ENCODE data around the gene IRS1. TPM values are rescaled to one million over a fixed set of nuclear protein-coding genes. Genes with fewer than 3 reads are reported as not detected.

Gene IRS1
- total RNA-seq, 1 donor from 2014 or later, result 11.8 TPM

GRCh38 chr2:226791487-226792081 is 8.0 kb downstream of the IRS1 start:
- DNase-seq (ENCODE audit: low spot score in 2 of 2) (peak; percentile 99), FAIRE-seq (no peak)

- DNase-seq (ENCODE audit: low spot score in 2 of 2) (peak in 1 of 2 donors; percentile 65), FAIRE-seq (no peak)
Measured at GRCh38 chr2:226791056-226791486, 8.5 kb downstream of the IRS1 start.

GRCh38 chr2:226790431-226790830 is 9.2 kb downstream of the IRS1 start:
- FAIRE-seq, result no peak
- no peak for DNase-seq (ENCODE audit: low spot score in 2 of 2)

GRCh38 chr2:226790011-226790410 is 9.6 kb downstream of the IRS1 start:
- FAIRE-seq (no peak), DNase-seq (ENCODE audit: low spot score in 2 of 2) (no peak)

- no peak for DNase-seq (ENCODE audit: low spot score in 2 of 2)
- no peak for FAIRE-seq
Measured at GRCh38 chr2:226788881-226789490, 10.6 kb downstream of the IRS1 start.

- no peak for FAIRE-seq
- DNase-seq (ENCODE audit: low spot score in 2 of 2), result no peak
Measured at GRCh38 chr2:226788064-226788463, 11.6 kb downstream of the IRS1 start.

- DNase-seq (ENCODE audit: low spot score in 2 of 2) (no peak), FAIRE-seq (no peak)
Measured at GRCh38 chr2:226783885-226784284, 15.7 kb downstream of the IRS1 start.

GRCh38 chr2:226782092-226782713 is 17.4 kb downstream of the IRS1 start:
- DNase-seq (ENCODE audit: low spot score in 2 of 2), result no peak
- FAIRE-seq, result no peak

- DNase-seq (ENCODE audit: low spot score in 2 of 2) (no peak), FAIRE-seq (no peak)
Measured at GRCh38 chr2:226780431-226780830, 19.2 kb downstream of the IRS1 start.

- DNase-seq (ENCODE audit: low spot score in 2 of 2), result no peak
- FAIRE-seq, result no peak
Measured at GRCh38 chr2:226777611-226778010, 22.0 kb downstream of the IRS1 start.

- FAIRE-seq (no peak), DNase-seq (ENCODE audit: low spot score in 2 of 2) (no peak)
Measured at GRCh38 chr2:226776104-226776503, 23.5 kb downstream of the IRS1 start.

- no peak for FAIRE-seq
Measured at GRCh38 chr2:226775032-226775509, 24.5 kb downstream of the IRS1 start.

GRCh38 chr2:226773291-226773690 is 26.3 kb downstream of the IRS1 start:
- no peak for FAIRE-seq
- no peak for DNase-seq (ENCODE audit: low spot score in 2 of 2)

More at GRCh38 chr2:226775032-226775509, 24.5 kb downstream of the IRS1 start:
- DNase-seq (ENCODE audit: low spot score in 2 of 2), result no peak

GRCh38 chr2:226772389-226773179 is 27.0 kb downstream of the IRS1 start:
- FAIRE-seq, result no peak
- no peak for DNase-seq (ENCODE audit: low spot score in 2 of 2)

- no peak for DNase-seq (ENCODE audit: low spot score in 2 of 2)
- FAIRE-seq, result no peak
Measured at GRCh38 chr2:226771067-226771466, 28.6 kb downstream of the IRS1 start.

- FAIRE-seq (no peak), DNase-seq (ENCODE audit: low spot score in 2 of 2) (no peak)
Measured at GRCh38 chr2:226767056-226767813, 32.4 kb downstream of the IRS1 start.

GRCh38 chr2:226766352-226767055 is 33.1 kb downstream of the IRS1 start:
- FAIRE-seq (no peak), DNase-seq (ENCODE audit: low spot score in 2 of 2) (no peak)

GRCh38 chr2:226763320-226763719 is 36.3 kb downstream of the IRS1 start:
- DNase-seq (ENCODE audit: low spot score in 2 of 2) (no peak), FAIRE-seq (no peak)

- no peak for DNase-seq (ENCODE audit: low spot score in 2 of 2)
- no peak for FAIRE-seq
Measured at GRCh38 chr2:226761195-226761583, 38.4 kb downstream of the IRS1 start.

Measured in frontal cortex (tissue), 4 donors.